PC-3 (cell line): ENCODE measurements around the gene PCDHGA10. TPM values are rescaled to one million over a fixed set of nuclear protein-coding genes. Genes with fewer than 3 reads are reported as not detected.
"Not testable (repeated sequence)": the region's sequence is repeated elsewhere in the genome, so short reads cannot be mapped to it uniquely, and the experiment has no call there.

Experiments used
- ATAC-seq: fragments of 200-7000 bp; cut with Tn5 transposase; 2 replicates; pipeline ENCODE4 v1.9.1; 2020; ENCODE audit warnings: mild to moderate bottlenecking, moderate library complexity
- BruUV-seq: library from RNA; stranded (reverse); fragments of 400-500 nt; replicated peaks from 2 replicates; lab custom pipeline; 2021; lab: Mats Ljungman, UMichigan
- CTCF ChIA-PET: fragments of 300-600 bp; sonication (Branson Sonifier 250); formaldehyde crosslinking; loops from one replicate; lab custom pipeline; 2022; ENCODE audit warnings: antibody characterized with exemption; lab: Charles Lee
- POLR2A ChIA-PET: fragments of 300-600 bp; sonication (Branson Sonifier 250); formaldehyde crosslinking; loops from one replicate; lab custom pipeline; 2022; ENCODE audit warnings: antibody characterized with exemption; ENCODE audit not compliant: unreplicated experiment; lab: Charles Lee
- DNase-seq: peaks from one replicate; pipeline ENCODE4 v3.0.0-alpha.2; 2015
- H2AFZ ChIP-seq: fragments of 300-600 bp; sonication (generic); 2 replicates; pipeline ENCODE4 v1.6.0; 2016; ENCODE audit warnings: antibody characterized with exemption, low read length
- H3F3A ChIP-seq: fragments of 300-600 bp; sonication (generic); one replicate; pipeline ENCODE4 v1.6.0; 2017; ENCODE audit warnings: antibody characterized with exemption, low read length, control low read depth, mild to moderate bottlenecking; ENCODE audit not compliant: unreplicated experiment
- H3K27ac ChIP-seq: fragments of 300-600 bp; sonication (generic); 2 replicates; pipeline ENCODE4 v1.5.1; 2016; ENCODE audit warnings: mild to moderate bottlenecking, low read length
- H3K27me3 ChIP-seq: fragments of 300-600 bp; sonication (generic); 2 replicates; pipeline ENCODE4 v1.6.1; 2016; ENCODE audit warnings: low read length, mixed read lengths
- H3K36me3 ChIP-seq: fragments of 300-600 bp; sonication (generic); 2 replicates; pipeline ENCODE4 v1.6.1; 2016; ENCODE audit warnings: low read depth, mixed run types, low read length, mixed read lengths
- H3K4me1 ChIP-seq: fragments of 300-600 bp; sonication (generic); 2 replicates; pipeline ENCODE4 v1.5.1; 2016; ENCODE audit warnings: low read length; ENCODE audit not compliant: insufficient read depth
- H3K4me2 ChIP-seq: fragments of 300-600 bp; sonication (generic); 2 replicates; pipeline ENCODE4 v1.6.0; 2016; ENCODE audit warnings: low read length
- H3K4me3 ChIP-seq: fragments of 300-600 bp; sonication (generic); 2 replicates; pipeline ENCODE4 v1.5.1; 2016; ENCODE audit warnings: mild to moderate bottlenecking, low read length, mixed read lengths
- H3K79me2 ChIP-seq: fragments of 300-600 bp; sonication (generic); 2 replicates; pipeline ENCODE4 v1.6.1; 2017; ENCODE audit warnings: low read length, mixed read lengths
- H3K9ac ChIP-seq: fragments of 300-600 bp; sonication (generic); 2 replicates; pipeline ENCODE4 v1.6.0; 2016; ENCODE audit warnings: mild to moderate bottlenecking, low read length
- H3K9me2 ChIP-seq: fragments of 300-600 bp; sonication (generic); replicated peaks from 2 replicates; pipeline ENCODE4 v1.6.1; 2016; ENCODE audit warnings: mixed run types, low read length, mixed read lengths
- H3K9me3 ChIP-seq: fragments of 300-600 bp; sonication (generic); 2 replicates; pipeline ENCODE4 v1.6.1; 2016; ENCODE audit warnings: low read length, mixed read lengths
- H4K20me1 ChIP-seq: fragments of 300-600 bp; sonication (generic); 2 replicates; pipeline ENCODE4 v1.6.1; 2016; ENCODE audit warnings: low read length, mixed read lengths
- CTCF ChIP-seq: fragments of 300-600 bp; sonication (generic); conservative IDR thresholded peaks from 2 replicates; pipeline ENCODE4 v1.5.1; 2017; ENCODE audit warnings: antibody characterized with exemption, low read depth, mild to moderate bottlenecking, low read length
- EZH2 ChIP-seq: fragments of 300-600 bp; sonication (generic); IDR thresholded peaks from one replicate; pipeline ENCODE4 v1.6.1; 2017; ENCODE audit warnings: antibody characterized with exemption, mild to moderate bottlenecking, low read length; ENCODE audit not compliant: unreplicated experiment
- EZH2phosphoT487 ChIP-seq: fragments of 300-600 bp; sonication (generic); IDR thresholded peaks from 2 replicates; pipeline ENCODE4 v1.6.1; 2018; ENCODE audit warnings: mild to moderate bottlenecking, antibody characterized with exemption, low read length, borderline replicate concordance
- intact Hi-C: fragments of 100-400 bp; cut with micrococcal nuclease; formaldehyde crosslinking; loops from 2 replicates; pipeline ENCODE4 v1.9.0; 2023
- total RNA-seq: library from RNA; depleted of rRNA; stranded (reverse); fragments of >200 nt; gene quantifications from 2 replicates; pipeline ENCODE4 v1.2.3, GENCODE V29; 2014

The PCDHGA10 gene
- total RNA-seq, 1 experiment from 2014 or later = 0.84 TPM

- POLR2A ChIA-PET = no interaction called here
- 0 out of 2 replicates have a peak, but pooled peaks cover 11% of the 10 kb centered on the region for H3K9me3 ChIP-seq
- ATAC-seq = no peak
These were observed 1.2 kb upstream of the PCDHGA10 start for GRCh38 chr5:141411575-141411974.

GRCh38 chr5:141413540-141414069, 818 bp downstream of the PCDHGA10 start:
- H3K9me2 ChIP-seq = no peaks in the 10 kb centered on the region
- H2AFZ ChIP-seq = no peak overlapping the region
- H3K9ac ChIP-seq = no peak overlapping the region
- ATAC-seq (no peak), DNase-seq (no peak)
- no TSS peak for BruUV-seq
- no peak overlapping the region for H3K4me2 ChIP-seq
- no peak overlapping the region for H3K4me3 ChIP-seq
- intact Hi-C loops = no loop called here
- TF ChIP-seq EZH2phosphoT487 (no peak), CTCF (no peak), EZH2 (no peak)
- POLR2A ChIA-PET = no interaction called here
- no peaks in the 10 kb centered on the region for H3K4me1 ChIP-seq
- H3K27ac ChIP-seq = no peak overlapping the region
- no peaks in the 10 kb centered on the region for H3F3A ChIP-seq
- H3K27me3 ChIP-seq = no peaks in the 10 kb centered on the region
- CTCF ChIA-PET = no interaction called here
- H3K36me3 ChIP-seq = peaks cover 6% of the 10 kb centered on the region; the same call in 1 of the 2 replicates
- no peaks in the 10 kb centered on the region for H4K20me1 ChIP-seq
- 0 out of 2 replicates have a peak, but pooled peaks cover 4% of the 10 kb centered on the region for H3K9me3 ChIP-seq
- no peaks in the 10 kb centered on the region for H3K79me2 ChIP-seq

More at GRCh38 chr5:141411575-141411974, 1.2 kb upstream of the PCDHGA10 start:
- Histone ChIP-seq H3K79me2 (no peaks in the 10 kb centered on the region), H2AFZ (no peak overlapping the region), H3K4me3 (no peak overlapping the region), H3K4me1 (no peaks in the 10 kb centered on the region), H3K27ac (no peak overlapping the region), H3K9me2 (no peaks in the 10 kb centered on the region), H4K20me1 (no peaks in the 10 kb centered on the region), H3F3A (no peaks in the 10 kb centered on the region), H3K4me2 (no peak overlapping the region), H3K27me3 (no peaks in the 10 kb centered on the region), H3K9ac (no peak overlapping the region), H3K36me3 (peaks cover 6% of the 10 kb centered on the region; the same call in 1 of the 2 replicates)
- no TSS peak for BruUV-seq
- intact Hi-C loops = no loop called here
- no peak for TF ChIP-seq EZH2phosphoT487
- no peak for TF ChIP-seq EZH2
- TF ChIP-seq CTCF = no peak
- CTCF ChIA-PET = interaction anchor here (0.6 kb wide), 1 partner anchor 590 kb away, joined by 3 read pairs; no protein-coding TSS in a partner anchor
- no peak for DNase-seq

GRCh38 chr5:141414548-141415274, 1.9 kb downstream of the PCDHGA10 start:
- H3K27ac ChIP-seq, H3K4me2 ChIP-seq, ATAC-seq, H3K4me1 ChIP-seq, H4K20me1 ChIP-seq, H3K9ac ChIP-seq, H3K9me3 ChIP-seq, DNase-seq, H3K27me3 ChIP-seq, H2AFZ ChIP-seq, H3K36me3 ChIP-seq, H3K9me2 ChIP-seq, H3F3A ChIP-seq, BruUV-seq, H3K79me2 ChIP-seq, H3K4me3 ChIP-seq, intact Hi-C loops, CTCF ChIA-PET, POLR2A ChIA-PET: not testable (repeated sequence)

- H3F3A ChIP-seq, BruUV-seq, intact Hi-C loops, DNase-seq, H3K9me2 ChIP-seq, H3K4me3 ChIP-seq, H3K36me3 ChIP-seq, H3K4me2 ChIP-seq, H3K27ac ChIP-seq, H3K9ac ChIP-seq, POLR2A ChIA-PET, ATAC-seq, H3K27me3 ChIP-seq, CTCF ChIA-PET, H4K20me1 ChIP-seq, H3K9me3 ChIP-seq, H2AFZ ChIP-seq, H3K4me1 ChIP-seq, H3K79me2 ChIP-seq: not testable (repeated sequence)
These were observed 2.5 kb downstream of the PCDHGA10 start for GRCh38 chr5:141415275-141415618.

- H3K27ac ChIP-seq, H3K9me3 ChIP-seq, H3K4me2 ChIP-seq, H3F3A ChIP-seq, CTCF ChIA-PET, intact Hi-C loops, ATAC-seq, H3K4me1 ChIP-seq, H4K20me1 ChIP-seq, H3K79me2 ChIP-seq, H3K27me3 ChIP-seq, H3K9ac ChIP-seq, POLR2A ChIA-PET, H3K4me3 ChIP-seq, H2AFZ ChIP-seq, H3K9me2 ChIP-seq, DNase-seq, BruUV-seq, H3K36me3 ChIP-seq: not testable (repeated sequence)
These were observed 4.8 kb downstream of the PCDHGA10 start, which contains the start of gene PCDHGB7 for GRCh38 chr5:141417494-141418172. Gene PCDHGB7 (plus strand): TSS chr5:141417677. CDS start chr5:141417860, 183 bp downstream.
